Endodermal cell (in vitro differentiated cells): ENCODE measurements around the gene CDH13. TPM values are rescaled to one million over a fixed set of nuclear protein-coding genes. Genes with fewer than 3 reads are reported as not detected.

Experiments
- DNase-seq: peaks from one replicate; pipeline ENCODE4 v3.0.0-alpha.2; 2017
- H3K27ac ChIP-seq: 2 replicates; pipeline ENCODE4 v1.5.1; 2013; ENCODE audit warnings: mild to moderate bottlenecking, low read depth, low read length, moderate library complexity
- H3K27me3 ChIP-seq: 2 replicates; pipeline ENCODE4 v1.6.1; 2013; ENCODE audit warnings: mild to moderate bottlenecking, low read length, moderate library complexity; ENCODE audit not compliant: insufficient read depth, control insufficient read depth, poor library complexity, severe bottlenecking
- H3K36me3 ChIP-seq: 2 replicates; pipeline ENCODE4 v1.7.0; 2013; ENCODE audit warnings: mild to moderate bottlenecking, low read length, moderate library complexity; ENCODE audit not compliant: control insufficient read depth, insufficient read depth
- H3K4me1 ChIP-seq: one replicate; pipeline ENCODE4 v1.7.0; 2013; ENCODE audit warnings: low read length; ENCODE audit not compliant: control insufficient read depth, insufficient read depth
- H3K4me3 ChIP-seq: 2 replicates; pipeline ENCODE4 v1.5.1; 2013; ENCODE audit warnings: mild to moderate bottlenecking, low read length, moderate library complexity
- H3K9ac ChIP-seq: 2 replicates; pipeline ENCODE4 v1.6.1; 2013; ENCODE audit warnings: mild to moderate bottlenecking, low read length, moderate library complexity; ENCODE audit not compliant: poor library complexity, severe bottlenecking; ENCODE audit errors: extremely low read depth
- H3K9me3 ChIP-seq: 2 replicates; pipeline ENCODE4 v1.6.1; 2013; ENCODE audit warnings: mild to moderate bottlenecking, low read length, moderate library complexity; ENCODE audit not compliant: control insufficient read depth
- H3K27ac Mint-ChIP-seq: 2 replicates; pipeline ENCODE4 v1.8.0; 2020; ENCODE audit warnings: mixed read lengths
- H3K27me3 Mint-ChIP-seq: 2 replicates; pipeline ENCODE4 v1.8.0; 2021; ENCODE audit warnings: mild to moderate bottlenecking, mixed read lengths; ENCODE audit not compliant: insufficient read depth
- H3K36me3 Mint-ChIP-seq: 2 replicates; pipeline ENCODE4 v1.8.0; 2020; ENCODE audit warnings: low read depth, mixed read lengths
- H3K4me1 Mint-ChIP-seq: 2 replicates; pipeline ENCODE4 v1.8.0; 2020; ENCODE audit warnings: mixed read lengths
- H3K4me3 Mint-ChIP-seq: 2 replicates; pipeline ENCODE4 v1.8.0; 2020; ENCODE audit warnings: mild to moderate bottlenecking, moderate library complexity, mixed read lengths
- H3K9me3 Mint-ChIP-seq: 2 replicates; pipeline ENCODE4 v1.8.0; 2020; ENCODE audit warnings: mild to moderate bottlenecking, mixed read lengths
- WGBS, 2 experiments: methylation state at CpG; one replicate each; pipeline versions ENCODE4 v1.1.5 to v1.1.7; 2013; ENCODE audit warnings: missing lambda C conversion rate in 2 of 2, mixed read lengths in 1 of 2; ENCODE audit not compliant: insufficient coverage in 1 of 2, insufficient read length in 1 of 2; 5-methylcytosine and 5-hydroxymethylcytosine counted together
- total RNA-seq, 2 donors: library from RNA; stranded (reverse); fragmentation: NEBNext Ultra II Directional in 1 of 2; extraction: Animal tissue kit (Norgen Biotek cat#: 25700) in 1 of 2; gene quantifications; 2 replicates in 1 of 2; 3 replicates in 1 of 2; pipeline ENCODE4 v1.2.1, GENCODE V29; 2021
- TF ChIP-seq, protein P1 (sequence below): fragments of 200-600 bp; sonication (generic); conservative IDR thresholded peaks from 2 replicates; pipeline ENCODE4 v1.5.0; 2021; ENCODE audit warnings: antibody characterized with exemption, mild to moderate bottlenecking

Gene CDH13
- total RNA-seq, 2 donors from 2014 or later, result 0.86 to 1.8 TPM

- WGBS, 2 experiments, result 89 to 90% methylated on average over 8 of the region's 9 CpGs
- peaks cover 33% of the 10 kb centered on the region for H3K9me3 Mint-ChIP-seq
- peaks cover 32% of the 10 kb centered on the region for H3K9me3 ChIP-seq
- H3K36me3 ChIP-seq, result no peaks in the 10 kb centered on the region
- TF ChIP-seq, protein P1, sequence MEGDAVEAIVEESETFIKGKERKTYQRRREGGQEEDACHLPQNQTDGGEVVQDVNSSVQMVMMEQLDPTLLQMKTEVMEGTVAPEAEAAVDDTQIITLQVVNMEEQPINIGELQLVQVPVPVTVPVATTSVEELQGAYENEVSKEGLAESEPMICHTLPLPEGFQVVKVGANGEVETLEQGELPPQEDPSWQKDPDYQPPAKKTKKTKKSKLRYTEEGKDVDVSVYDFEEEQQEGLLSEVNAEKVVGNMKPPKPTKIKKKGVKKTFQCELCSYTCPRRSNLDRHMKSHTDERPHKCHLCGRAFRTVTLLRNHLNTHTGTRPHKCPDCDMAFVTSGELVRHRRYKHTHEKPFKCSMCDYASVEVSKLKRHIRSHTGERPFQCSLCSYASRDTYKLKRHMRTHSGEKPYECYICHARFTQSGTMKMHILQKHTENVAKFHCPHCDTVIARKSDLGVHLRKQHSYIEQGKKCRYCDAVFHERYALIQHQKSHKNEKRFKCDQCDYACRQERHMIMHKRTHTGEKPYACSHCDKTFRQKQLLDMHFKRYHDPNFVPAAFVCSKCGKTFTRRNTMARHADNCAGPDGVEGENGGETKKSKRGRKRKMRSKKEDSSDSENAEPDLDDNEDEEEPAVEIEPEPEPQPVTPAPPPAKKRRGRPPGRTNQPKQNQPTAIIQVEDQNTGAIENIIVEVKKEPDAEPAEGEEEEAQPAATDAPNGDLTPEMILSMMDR, result no peak
- H3K4me3 ChIP-seq, result no peak overlapping the region
- no peak overlapping the region for H3K4me3 Mint-ChIP-seq
- H3K36me3 Mint-ChIP-seq, result peaks cover 3% of the 10 kb centered on the region
- H3K27me3 Mint-ChIP-seq, result peaks cover 1% of the 10 kb centered on the region
- no peaks in the 10 kb centered on the region for H3K27me3 ChIP-seq
- no peak overlapping the region for H3K9ac ChIP-seq
- no peak overlapping the region for H3K27ac Mint-ChIP-seq
- H3K4me1 ChIP-seq, result no peaks in the 10 kb centered on the region
- no peak for DNase-seq
- no peak overlapping the region for H3K27ac ChIP-seq
- H3K4me1 Mint-ChIP-seq, result no peaks in the 10 kb centered on the region
These were observed 237.7 kb downstream of the CDH13 start for GRCh38 chr16:82864332-82865040.

DNA sequence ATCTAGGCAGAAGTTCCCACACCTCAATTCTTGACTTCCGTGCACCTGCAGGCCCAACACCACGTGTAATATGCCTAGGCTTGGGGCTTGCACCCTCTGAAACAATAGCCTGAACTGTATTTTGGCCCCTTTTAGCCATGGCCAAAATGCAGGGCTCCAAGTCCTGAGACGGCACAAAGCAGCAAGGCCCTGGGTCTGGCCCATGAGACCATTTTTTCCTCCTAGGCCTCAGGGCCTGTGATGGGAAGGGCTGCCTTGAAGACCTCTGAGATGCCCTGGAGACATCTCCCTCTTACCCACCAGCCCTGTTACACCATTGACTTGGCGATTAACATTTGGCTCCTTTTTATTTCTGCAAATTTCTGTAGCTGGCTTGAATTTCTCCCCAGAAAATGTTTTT, 238.6 kb downstream of the CDH13 start:
- H3K27me3 ChIP-seq, result no peaks in the 10 kb centered on the region
- peaks cover 3% of the 10 kb centered on the region for H3K36me3 Mint-ChIP-seq
- TF ChIP-seq, protein P1, result no peak
- no peaks in the 10 kb centered on the region for H3K4me1 Mint-ChIP-seq
- H3K4me3 Mint-ChIP-seq, result no peak overlapping the region
- no peaks in the 10 kb centered on the region for H3K4me1 ChIP-seq
- H3K9me3 ChIP-seq, result peaks cover 32% of the 10 kb centered on the region
- no peak overlapping the region for H3K27ac ChIP-seq
- 56 to 75% methylated on average over 2 to 4 of the region's 4 CpGs for WGBS, 2 experiments
- peaks cover 36% of the 10 kb centered on the region for H3K9me3 Mint-ChIP-seq
- H3K4me3 ChIP-seq, result no peak overlapping the region
- H3K36me3 ChIP-seq, result no peaks in the 10 kb centered on the region
- no peak overlapping the region for H3K9ac ChIP-seq
- DNase-seq, result no peak
- H3K27me3 Mint-ChIP-seq, result peaks cover 1% of the 10 kb centered on the region
- H3K27ac Mint-ChIP-seq, result no peak overlapping the region

DNA sequence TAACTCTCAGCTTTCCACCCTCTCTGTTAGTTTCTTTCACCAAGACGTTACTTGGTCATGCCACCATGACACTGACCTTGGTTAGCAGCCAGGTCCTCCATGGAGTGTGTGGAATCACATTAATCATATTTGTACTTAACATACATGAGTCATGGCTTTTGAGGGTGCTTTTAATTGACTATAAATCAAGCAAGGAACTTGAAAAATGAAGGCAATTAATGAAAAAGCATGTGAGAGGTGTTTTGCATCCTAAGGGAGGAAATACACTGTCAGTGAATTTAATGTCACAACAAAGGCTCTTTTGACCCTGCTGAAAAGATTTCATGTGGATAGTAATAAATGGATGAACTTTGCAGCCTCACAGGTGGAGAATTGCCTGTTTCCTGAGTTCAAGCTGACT, 240.7 kb downstream of the CDH13 start:
- Histone ChIP-seq H3K9ac (no peak overlapping the region), H3K27me3 (no peaks in the 10 kb centered on the region), H3K27ac (no peak overlapping the region), H3K36me3 (no peaks in the 10 kb centered on the region), H3K4me3 (no peak overlapping the region), H3K4me1 (no peaks in the 10 kb centered on the region), H3K9me3 (peaks cover 32% of the 10 kb centered on the region)
- H3K36me3 Mint-ChIP-seq, result peaks cover 3% of the 10 kb centered on the region
- TF ChIP-seq, protein P1, result no peak
- no peak overlapping the region for H3K4me3 Mint-ChIP-seq
- no peak overlapping the region for H3K27ac Mint-ChIP-seq
- H3K4me1 Mint-ChIP-seq, result no peaks in the 10 kb centered on the region
- peaks cover 1% of the 10 kb centered on the region for H3K27me3 Mint-ChIP-seq
- WGBS, 2 experiments, result 89% methylated on average over 1 of the region's 1 CpG; no CpG with 5 or more reads in 1 of the 2 experiments
- H3K9me3 Mint-ChIP-seq, result peaks cover 36% of the 10 kb centered on the region
- DNase-seq, result no peak
